GM11168 (cell line): ENCODE results near the gene GTF2F1.
"Not testable (repeated sequence)": the region's sequence is repeated elsewhere in the genome, so short reads cannot be mapped to it uniquely, and the experiment has no call there.

Experiments
- in situ Hi-C: fragments of 300-500 bp; cut with MboI; formaldehyde crosslinking; loops from one replicate; pipeline ENCODE4 v1.12.0; 2022; ENCODE audit warnings: low sequenced_read_pairs; ENCODE audit not compliant: unreplicated experiment

The GTF2F1 gene

GRCh38 chr19:6418562-6418932, 25.6 kb upstream of the GTF2F1 start:
- in situ Hi-C loops, result no loop called here

GRCh38 chr19:6417713-6418561, 25.0 kb upstream of the GTF2F1 start:
- in situ Hi-C loops, result no loop called here

- in situ Hi-C loops, result no loop called here
These were observed 23.9 kb upstream of the GTF2F1 start for GRCh38 chr19:6416658-6417405.

GRCh38 chr19:6415591-6416190, 22.7 kb upstream of the GTF2F1 start:
- in situ Hi-C loops, result no loop called here

- in situ Hi-C loops, result no loop called here
These were observed 22.0 kb upstream of the GTF2F1 start for GRCh38 chr19:6414793-6415590.

GRCh38 chr19:6413721-6414643, 21.0 kb upstream of the GTF2F1 start:
- in situ Hi-C loops, result no loop called here

- in situ Hi-C loops, result no loop called here
These were observed 20.3 kb upstream of the GTF2F1 start for GRCh38 chr19:6413291-6413690.

GRCh38 chr19:6412447-6413091, 19.6 kb upstream of the GTF2F1 start:
- in situ Hi-C loops, result no loop called here

- in situ Hi-C loops, result no loop called here
These were observed 19.1 kb upstream of the GTF2F1 start for GRCh38 chr19:6412061-6412446.

- in situ Hi-C loops, result no loop called here
These were observed 16.4 kb upstream of the GTF2F1 start for GRCh38 chr19:6409346-6409745.

- in situ Hi-C loops, result no loop called here
These were observed 13.4 kb upstream of the GTF2F1 start for GRCh38 chr19:6406401-6406800.

- in situ Hi-C loops, result no loop called here
These were observed 10.1 kb upstream of the GTF2F1 start for GRCh38 chr19:6402837-6403608.

GRCh38 chr19:6402058-6402457, 9.1 kb upstream of the GTF2F1 start:
- in situ Hi-C loops, result no loop called here

GRCh38 chr19:6400062-6400944, 7.3 kb upstream of the GTF2F1 start:
- in situ Hi-C loops, result not testable (repeated sequence)

- in situ Hi-C loops, result no loop called here
These were observed 3.3 kb upstream of the GTF2F1 start for GRCh38 chr19:6396305-6396704.

- in situ Hi-C loops, result no loop called here
These were observed 1.9 kb upstream of the GTF2F1 start for GRCh38 chr19:6394831-6395230.

- in situ Hi-C loops, result no loop called here
These were observed 1.0 kb upstream of the GTF2F1 start for GRCh38 chr19:6393983-6394412.
